ENCODE data around the gene ADPRS. TPM values are rescaled to one million over a fixed set of nuclear protein-coding genes. Genes with fewer than 3 reads are reported as not detected.

Gene ADPRS
- total RNA-seq, 1 experiment from 2014 or later = 30.0 TPM

- H3K36me3 ChIP-seq (ENCODE audit: low read depth) = no peaks in the 10 kb centered on the region
- intact Hi-C loops (cut with micrococcal nuclease; ENCODE audit: unreplicated experiment) = no loop called here
- no peak overlapping the region for H2AFZ ChIP-seq
- ChIA-PET POLR2A (ENCODE audit: unreplicated experiment) (no interaction called here), CTCF (no interaction called here)
- H3K27ac ChIP-seq = no peak overlapping the region
- DNase-seq = no peak
- H3K9me3 ChIP-seq (ENCODE audit: insufficient read depth, low read depth) = no peaks in the 10 kb centered on the region
- peaks cover 17% of the 10 kb centered on the region for H3K4me1 ChIP-seq (replicated peaks; ENCODE audit: insufficient read depth)
- no peak overlapping the region for H3K4me2 ChIP-seq
- H3K79me2 ChIP-seq (ENCODE audit: low read depth) = no peaks in the 10 kb centered on the region
- no peak overlapping the region for H3K4me3 ChIP-seq
- no peaks in the 10 kb centered on the region for H4K20me1 ChIP-seq (ENCODE audit: insufficient read depth)
- peaks cover 18% of the 10 kb centered on the region; the same call in 1 of the 2 replicates for H3F3A ChIP-seq (ENCODE audit: insufficient read depth, low read depth)
- no TSS peak for BruUV-seq (replicated peaks)
- TF ChIP-seq EZH2 (IDR thresholded peaks at IDR 0.05; ENCODE audit: low read depth) (no peak), CTCF (conservative IDR thresholded peaks at IDR 0.05) (no peak)
- H3K9me2 ChIP-seq (ENCODE audit: insufficient read depth) = no peaks in the 10 kb centered on the region
- H3K27me3 ChIP-seq (ENCODE audit: insufficient read depth, low read depth) = no peaks in the 10 kb centered on the region
Measured at GRCh38 chr1:36081926-36082485, 6.7 kb upstream of the ADPRS start.

- POLR2A ChIA-PET (ENCODE audit: unreplicated experiment) = no interaction called here
- CTCF ChIA-PET = no interaction called here
Measured at GRCh38 chr1:36083219-36083618, 5.5 kb upstream of the ADPRS start.

More at GRCh38 chr1:36083219-36083618, 5.5 kb upstream of the ADPRS start:
- TF ChIP-seq CTCF (conservative IDR thresholded peaks at IDR 0.05) (no peak), EZH2 (IDR thresholded peaks at IDR 0.05; ENCODE audit: low read depth) (no peak)
- BruUV-seq (replicated peaks) = no TSS peak
- DNase-seq = no peak
- Histone ChIP-seq H3K27ac (no peak overlapping the region), H3F3A (ENCODE audit: insufficient read depth, low read depth) (peaks cover 18% of the 10 kb centered on the region; the same call in 1 of the 2 replicates), H3K4me1 (replicated peaks; ENCODE audit: insufficient read depth) (peaks cover 17% of the 10 kb centered on the region), H4K20me1 (ENCODE audit: insufficient read depth) (no peaks in the 10 kb centered on the region), H2AFZ (no peak overlapping the region), H3K9me3 (ENCODE audit: insufficient read depth, low read depth) (no peaks in the 10 kb centered on the region), H3K36me3 (ENCODE audit: low read depth) (no peaks in the 10 kb centered on the region), H3K4me3 (no peak overlapping the region), H3K9me2 (ENCODE audit: insufficient read depth) (no peaks in the 10 kb centered on the region), H3K27me3 (ENCODE audit: insufficient read depth, low read depth) (no peaks in the 10 kb centered on the region), H3K79me2 (ENCODE audit: low read depth) (no peaks in the 10 kb centered on the region), H3K4me2 (no peak overlapping the region)
- intact Hi-C loops (cut with micrococcal nuclease; ENCODE audit: unreplicated experiment) = no loop called here
